ENCODE results near the gene TSEN54.

The TSEN54 gene

DNA sequence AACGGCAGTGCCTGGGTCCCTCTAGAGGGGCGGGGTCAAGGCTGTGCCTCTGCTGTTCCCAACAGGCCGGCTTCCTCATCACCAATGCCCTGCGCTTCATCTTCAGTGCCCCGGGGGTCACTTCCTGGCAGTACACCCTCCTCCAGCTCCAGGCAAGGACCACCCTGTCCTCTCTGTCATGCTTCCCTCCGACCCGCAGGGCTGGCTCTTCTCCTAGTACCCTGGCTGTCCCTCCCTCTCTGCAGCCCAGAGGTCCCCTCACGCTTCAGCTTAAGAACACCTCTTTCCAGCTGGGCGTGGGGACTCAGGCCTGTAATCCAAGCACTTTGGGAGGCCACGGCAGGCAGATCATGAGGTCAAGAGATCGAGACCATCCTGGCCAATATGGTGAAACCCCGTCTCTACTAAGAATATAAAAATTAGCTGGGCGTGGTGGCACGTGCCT, 26.8 kb upstream of the TSEN54 start:
- DNase-seq, result no peak

DNA sequence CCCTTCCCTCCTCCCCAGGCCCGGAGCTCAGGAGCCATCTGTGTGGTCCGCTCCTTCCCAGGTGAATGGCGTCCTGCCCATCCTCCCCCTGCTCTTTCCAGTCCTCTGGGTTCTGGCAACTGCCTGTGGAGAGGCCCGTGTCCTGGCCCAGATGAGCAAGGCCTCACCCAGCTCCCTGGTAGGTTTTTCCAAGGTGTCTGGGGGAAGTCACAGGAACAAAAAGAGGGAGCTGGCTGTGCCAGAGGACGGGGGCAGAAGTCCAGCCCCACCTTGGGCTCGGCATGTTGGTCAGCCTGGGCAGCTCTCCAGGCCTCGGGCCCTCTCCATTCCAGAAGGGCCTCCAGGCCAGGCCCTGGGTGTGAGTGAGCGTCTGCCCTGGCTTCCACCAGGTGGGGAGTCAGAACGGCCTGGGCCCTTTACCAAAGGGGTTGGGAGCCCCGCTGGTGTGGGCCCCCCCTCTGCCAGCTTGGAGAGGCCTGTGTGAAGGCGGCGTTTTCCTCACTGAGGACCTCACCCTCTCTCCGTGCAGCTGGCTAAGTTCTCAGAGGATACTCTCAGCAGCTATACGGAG, 26.1 kb upstream of the TSEN54 start:
- DNase-seq, result no peak

DNA sequence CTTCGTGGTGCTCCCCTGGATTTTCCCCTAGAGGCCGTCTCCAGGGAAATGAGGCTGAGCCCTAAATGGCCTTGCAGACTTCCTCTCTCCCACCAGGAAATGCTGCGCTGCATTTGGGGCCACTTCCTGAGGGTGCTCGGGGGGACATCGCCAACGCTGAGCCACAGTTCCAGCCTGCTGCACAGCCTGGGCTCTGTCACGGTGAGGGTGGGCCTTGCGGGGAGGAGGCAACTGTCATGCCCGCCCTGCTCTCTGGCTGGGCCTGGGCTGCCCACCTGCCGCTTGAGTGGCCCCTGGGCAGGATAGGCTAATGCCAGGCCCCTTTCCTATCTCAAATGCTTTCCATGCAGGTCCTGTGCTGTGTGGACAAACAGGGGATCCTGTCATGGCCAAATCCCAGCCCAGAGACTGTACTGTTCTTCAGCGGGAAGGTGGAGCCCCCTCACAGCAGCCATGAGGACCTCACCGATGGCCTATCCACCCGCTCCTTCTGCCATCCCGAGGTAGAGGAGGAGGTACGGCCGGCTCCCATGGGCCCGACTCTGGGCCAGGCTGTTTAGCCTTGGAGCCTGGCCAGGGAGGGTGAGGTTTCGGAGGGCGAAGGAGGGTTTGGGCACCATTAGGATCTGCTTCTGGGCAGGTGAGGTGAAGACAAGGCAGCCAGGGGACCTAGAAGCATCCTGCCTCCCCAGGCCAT, 25.2 kb upstream of the TSEN54 start:
- no peak for DNase-seq

GRCh38 chr17:75491680-75492079, 24.6 kb upstream of the TSEN54 start:
- DNase-seq, result no peak

- no peak for DNase-seq
Measured at GRCh38 chr17:75492555-75493168, 23.7 kb upstream of the TSEN54 start.

DNA sequence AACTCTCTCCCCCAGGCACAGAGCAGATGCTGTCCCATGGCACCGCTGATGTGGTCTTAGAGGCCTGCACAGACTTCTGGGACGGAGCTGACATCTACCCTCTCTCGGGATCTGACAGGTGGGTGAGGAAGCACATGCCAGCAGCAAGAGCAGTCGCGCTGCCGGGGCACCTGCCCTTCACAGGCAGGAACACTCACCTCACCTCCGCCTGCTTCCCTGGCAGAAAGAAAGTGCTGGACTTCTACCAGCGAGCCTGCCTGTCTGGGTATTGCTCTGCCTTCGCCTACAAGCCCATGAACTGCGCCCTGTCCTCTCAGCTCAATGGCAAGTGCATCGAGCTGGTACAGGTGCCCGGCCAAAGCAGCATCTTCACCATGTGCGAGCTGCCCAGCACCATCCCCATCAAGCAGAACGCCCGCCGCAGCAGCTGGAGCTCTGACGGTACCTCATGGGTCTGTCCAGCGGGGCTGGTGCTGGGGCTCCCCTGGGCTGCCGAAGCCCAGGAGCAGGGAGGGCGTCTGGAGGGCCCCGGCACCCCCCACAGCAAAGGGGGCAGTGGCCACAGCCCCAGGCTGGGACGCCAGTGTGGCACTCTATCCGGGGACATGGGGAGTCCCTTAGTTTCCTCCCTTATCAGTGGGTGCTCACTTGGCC, 22.7 kb upstream of the TSEN54 start:
- DNase-seq, result no peak

DNA sequence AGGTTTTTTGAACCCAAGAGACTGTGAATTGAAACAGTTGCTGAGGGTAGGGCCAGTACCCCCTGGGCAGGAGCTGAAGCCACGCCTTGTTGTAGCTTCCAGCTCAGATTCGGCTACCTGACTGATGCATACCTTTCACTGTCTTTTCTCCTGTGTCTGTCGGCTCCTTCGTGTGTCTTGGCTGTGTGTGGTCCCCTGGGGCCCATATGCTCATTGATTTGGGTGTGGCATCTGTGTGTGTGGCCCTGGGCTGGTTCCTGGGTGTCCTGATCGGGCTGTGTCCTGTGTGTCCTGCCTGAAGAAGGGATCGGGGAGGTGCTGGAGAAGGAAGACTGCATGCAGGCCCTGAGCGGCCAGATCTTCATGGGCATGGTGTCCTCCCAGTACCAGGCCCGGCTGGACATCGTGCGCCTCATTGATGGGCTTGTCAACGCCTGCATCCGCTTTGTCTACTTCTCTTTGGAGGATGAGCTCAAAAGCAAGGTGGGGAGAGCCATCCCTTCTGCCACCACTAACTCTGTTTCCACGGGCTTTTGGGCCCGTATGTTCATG, 21.9 kb upstream of the TSEN54 start:
- no peak for DNase-seq

GRCh38 chr17:75496005-75496404, 20.3 kb upstream of the TSEN54 start:
- no peak for DNase-seq

GRCh38 chr17:75498039-75498725, 18.1 kb upstream of the TSEN54 start:
- DNase-seq, result no peak

GRCh38 chr17:75498726-75499213, 17.6 kb upstream of the TSEN54 start:
- DNase-seq, result no peak

DNA sequence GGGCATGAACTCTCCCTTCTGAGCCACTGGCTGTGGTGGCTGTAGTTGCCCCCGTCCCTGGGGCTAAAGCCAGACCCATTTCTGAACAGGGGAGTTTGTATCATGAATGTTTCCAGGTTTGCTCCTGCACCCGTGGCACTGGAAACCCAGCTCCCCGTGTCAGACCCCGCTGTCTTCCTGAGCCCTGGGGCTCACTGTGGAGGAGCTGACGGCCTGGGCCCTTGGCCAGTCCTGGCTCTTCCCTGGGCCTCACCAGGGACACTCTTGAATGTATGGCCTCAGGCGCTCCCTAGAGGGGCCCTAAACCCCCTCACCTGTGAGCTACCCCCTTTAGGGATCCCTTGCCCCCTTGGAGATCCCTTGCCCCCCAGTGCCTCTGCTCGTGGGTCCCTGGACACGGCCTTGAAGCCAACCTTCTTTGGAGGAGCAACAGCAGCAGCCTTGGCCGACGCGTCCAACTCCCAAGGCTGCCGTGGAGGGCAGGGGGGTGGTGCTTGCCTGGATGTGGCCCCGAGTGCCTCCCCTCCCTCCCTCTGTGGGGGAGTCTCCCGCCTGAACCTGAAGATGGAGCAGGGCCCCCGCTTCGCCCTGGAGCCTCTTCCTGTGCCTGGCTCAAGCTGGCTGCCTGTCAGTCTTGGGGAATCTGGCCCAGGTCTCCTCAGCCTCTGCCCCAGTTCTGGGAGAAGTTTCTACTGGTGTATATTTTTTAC, 16.9 kb upstream of the TSEN54 start:
- DNase-seq, result no peak

- no peak for DNase-seq
Measured at GRCh38 chr17:75500419-75501216, 15.7 kb upstream of the TSEN54 start.

GRCh38 chr17:75501378-75502071, 14.8 kb upstream of the TSEN54 start:
- DNase-seq, result no peak

DNA sequence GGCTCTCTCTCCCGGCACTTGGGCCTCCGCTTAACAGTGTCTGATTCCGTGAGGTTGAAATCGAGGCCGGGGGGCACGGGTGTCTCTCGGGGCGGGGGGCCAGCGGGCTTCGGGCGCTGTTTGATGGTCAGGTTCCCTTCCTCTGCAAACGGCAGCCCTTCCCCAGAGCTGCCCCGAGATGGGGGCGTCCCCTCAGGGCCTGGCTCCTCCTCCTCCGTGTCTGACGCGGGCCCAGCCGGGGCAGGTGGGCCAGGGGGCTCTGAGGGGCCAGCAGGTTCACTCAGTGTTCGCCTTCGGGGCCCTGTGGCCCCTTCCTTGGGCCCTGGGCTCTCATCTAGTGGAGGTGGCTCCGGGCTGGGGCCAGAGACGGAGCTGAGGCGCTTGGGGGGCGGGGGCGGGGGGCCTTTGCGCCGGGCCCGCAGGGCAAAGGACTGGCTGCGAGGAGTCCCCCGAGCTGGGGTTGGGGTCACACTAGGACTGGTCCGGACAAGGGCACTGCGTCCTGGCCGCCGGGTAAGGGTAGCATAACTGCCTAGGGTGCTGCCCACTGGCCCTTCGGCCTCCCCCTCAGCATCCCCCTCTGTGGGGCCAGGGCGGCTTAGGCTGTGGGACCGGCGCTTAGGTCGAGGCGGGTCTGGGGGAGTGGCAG, 14.1 kb upstream of the TSEN54 start:
- no peak for DNase-seq

- DNase-seq, result no peak
Measured at GRCh38 chr17:75502721-75503329, 13.5 kb upstream of the TSEN54 start.

DNA sequence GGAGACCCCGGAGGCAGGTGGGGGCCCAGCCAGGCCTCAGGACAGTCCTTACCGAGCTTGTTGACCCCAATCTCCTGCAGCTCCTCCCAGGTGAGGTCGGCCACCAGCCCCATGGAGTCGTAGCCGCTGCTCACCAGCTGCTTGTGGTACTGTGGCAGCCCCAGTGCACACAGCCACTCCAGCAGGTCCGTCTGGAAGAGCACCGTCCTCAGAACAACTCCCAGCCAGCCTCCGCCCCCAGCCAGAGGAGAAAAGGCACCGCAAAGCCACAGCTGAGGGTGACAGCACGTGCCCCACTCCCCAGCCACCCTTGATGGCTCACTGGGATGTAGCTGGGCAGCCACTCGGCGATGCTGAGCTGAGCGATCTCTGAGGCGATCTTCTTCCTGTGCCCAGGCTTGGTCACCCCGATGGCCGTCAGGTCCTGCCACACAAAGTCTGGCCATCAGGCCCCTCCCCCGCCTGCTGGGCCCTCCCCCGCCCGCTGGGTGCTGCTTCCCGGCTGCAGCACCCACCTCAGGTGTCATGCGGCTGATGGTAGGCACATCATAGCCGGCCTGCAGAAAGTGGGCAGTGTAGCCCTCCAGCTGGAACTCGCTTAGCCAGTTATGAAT, 12.9 kb upstream of the TSEN54 start:
- DNase-seq, result no peak

- DNase-seq, result no peak
Measured at GRCh38 chr17:75503976-75504346, 12.4 kb upstream of the TSEN54 start.

DNA sequence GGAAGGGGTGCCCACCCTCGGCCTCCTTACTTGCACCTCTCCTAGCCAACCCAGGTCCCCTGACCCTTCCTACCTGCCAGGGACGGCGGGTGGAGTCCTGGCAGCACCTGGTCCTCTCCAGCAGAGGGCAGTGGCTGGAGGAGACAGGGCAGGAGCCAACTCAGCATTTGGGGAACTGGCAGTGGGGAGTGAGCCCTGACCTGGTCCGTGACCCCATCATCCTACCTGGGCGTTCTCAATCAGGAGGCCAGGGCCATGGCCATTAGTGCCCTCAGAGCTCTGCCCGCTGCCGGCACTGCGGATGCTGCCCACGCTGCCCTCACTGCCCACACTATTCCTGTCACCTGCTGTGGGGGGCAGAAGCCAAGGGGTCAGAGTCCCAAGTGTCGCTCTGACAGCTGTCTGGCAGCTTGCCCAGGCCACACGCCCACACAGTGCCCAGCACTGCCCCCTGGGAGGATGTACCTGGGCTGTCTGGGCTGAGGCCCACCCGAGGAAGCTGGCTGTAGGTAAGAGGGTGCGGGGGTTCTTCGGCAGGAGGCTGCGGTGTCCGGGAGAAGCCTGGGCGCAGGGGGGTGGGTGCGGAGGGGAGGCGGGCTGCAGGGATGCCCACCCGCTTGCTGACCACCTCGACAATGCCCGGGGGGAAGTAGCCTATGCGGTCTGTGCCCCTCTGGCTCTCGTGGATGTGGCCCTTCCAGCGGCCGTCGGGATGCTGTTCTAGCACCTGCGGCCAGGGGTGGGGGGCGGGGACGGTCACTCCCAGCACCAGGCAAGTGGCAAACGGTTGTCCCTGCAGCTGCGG, 11.8 kb upstream of the TSEN54 start:
- no peak for DNase-seq

DNA sequence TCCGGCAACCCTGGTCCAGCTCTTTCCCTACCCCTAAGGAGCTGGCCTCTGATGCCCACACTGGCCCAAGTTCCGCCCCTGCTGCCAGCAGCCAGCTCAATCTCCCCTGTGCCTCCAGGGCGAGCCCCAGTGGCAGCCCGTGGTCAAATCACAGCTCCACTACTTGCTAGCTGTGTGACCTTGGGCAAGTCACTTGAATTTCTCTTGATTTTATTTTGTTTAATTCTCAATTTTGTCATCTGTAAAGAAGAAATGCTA, 11.2 kb upstream of the TSEN54 start:
- no peak for DNase-seq

All from fibroblast of upper back skin (primary cell).